NCI-H446 (cell line): ENCODE measurements around the gene CHN1.

Experiments
- DNase-seq, 2 experiments: peaks; one replicate each; lab custom pipeline; 2025; lab: John Stamatoyannopoulos, UW

CHN1 gene

DNA sequence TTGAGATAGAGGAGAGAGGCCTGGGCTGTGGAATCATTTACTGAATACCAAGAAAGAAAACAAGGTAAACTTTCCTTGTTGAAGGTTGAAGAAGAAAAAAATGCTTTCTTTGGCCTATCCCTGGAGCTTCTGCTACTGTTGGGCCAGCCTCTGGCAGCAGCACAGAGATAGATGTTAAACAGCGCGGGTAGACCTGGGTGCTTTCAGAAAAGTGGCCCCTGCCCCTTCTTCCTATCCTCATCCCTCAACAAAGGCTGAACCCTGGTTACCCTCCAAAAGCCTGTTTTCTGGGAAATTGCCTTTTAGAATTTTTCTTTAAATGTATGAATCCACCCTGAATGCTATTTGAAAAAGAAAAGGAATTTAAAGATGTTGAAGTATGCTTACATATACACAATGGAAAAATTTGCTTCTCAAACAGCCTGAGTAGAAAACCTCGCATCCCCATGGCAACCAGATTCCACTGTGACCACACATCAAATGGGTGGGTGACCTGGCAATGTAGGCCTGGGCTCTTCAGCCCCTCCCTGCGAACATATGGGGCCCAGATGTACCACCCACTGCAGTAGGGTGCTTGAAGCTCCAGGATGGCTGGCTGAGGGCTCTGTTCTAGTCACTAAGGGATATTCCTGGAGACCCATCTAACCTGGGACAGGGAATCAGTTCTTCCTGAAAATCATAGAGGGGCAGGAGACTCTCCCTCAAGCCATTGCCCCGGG lies 217.5 kb downstream of the CHN1 start:
- no peak for DNase-seq

DNA sequence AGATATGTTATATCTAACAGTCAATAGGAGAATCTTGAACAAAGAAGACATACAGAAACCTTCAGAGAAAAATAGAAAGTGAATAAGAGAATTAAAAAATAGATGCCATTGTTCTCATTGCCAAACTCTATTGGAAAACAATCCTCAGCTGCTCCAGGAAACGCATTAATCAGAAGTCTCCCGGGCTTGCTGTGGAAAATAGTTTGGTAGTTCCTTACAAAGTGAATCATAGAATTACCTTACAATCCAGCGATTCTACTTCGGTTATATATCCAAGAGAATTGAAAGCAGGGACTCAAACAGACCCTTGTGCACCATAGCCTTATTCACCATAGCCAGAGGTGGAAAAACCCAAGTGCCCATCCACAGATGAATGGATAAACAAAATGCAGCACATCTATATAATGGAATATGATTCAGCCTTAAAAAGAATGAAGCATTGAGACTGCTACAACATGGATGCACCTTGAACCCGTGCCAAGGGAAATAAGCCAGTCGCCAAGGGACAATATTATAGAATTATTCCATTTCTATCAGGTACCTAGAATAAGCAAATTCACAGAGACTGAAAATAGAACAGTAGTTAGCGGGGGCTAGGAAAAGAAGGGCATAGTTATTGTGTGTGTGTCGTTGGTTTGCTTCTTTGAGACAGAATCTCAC lies 219.0 kb downstream of the CHN1 start:
- no peak for DNase-seq

- DNase-seq: no peak
Observed at GRCh38 chr2:174785481-174785880, 219.7 kb downstream of the CHN1 start.

DNA sequence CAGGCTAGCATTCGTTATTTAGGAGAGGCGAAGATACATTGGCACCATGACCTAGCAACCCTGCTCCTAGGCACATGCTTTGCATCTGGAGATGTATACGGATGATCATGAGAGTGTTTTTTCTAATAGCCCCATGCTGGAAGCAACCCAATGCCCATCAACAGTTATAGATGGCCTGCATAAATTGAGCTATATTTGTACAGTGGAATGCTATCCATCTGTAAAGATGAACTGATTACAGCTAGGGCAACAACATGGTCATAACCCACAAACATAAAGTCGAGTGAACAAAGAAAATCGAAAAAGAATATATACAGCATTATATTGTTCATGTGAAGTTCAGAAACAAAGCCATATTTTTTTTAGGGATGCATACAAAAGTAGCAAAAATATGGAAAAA lies 220.3 kb downstream of the CHN1 start:
- DNase-seq: no peak

DNA sequence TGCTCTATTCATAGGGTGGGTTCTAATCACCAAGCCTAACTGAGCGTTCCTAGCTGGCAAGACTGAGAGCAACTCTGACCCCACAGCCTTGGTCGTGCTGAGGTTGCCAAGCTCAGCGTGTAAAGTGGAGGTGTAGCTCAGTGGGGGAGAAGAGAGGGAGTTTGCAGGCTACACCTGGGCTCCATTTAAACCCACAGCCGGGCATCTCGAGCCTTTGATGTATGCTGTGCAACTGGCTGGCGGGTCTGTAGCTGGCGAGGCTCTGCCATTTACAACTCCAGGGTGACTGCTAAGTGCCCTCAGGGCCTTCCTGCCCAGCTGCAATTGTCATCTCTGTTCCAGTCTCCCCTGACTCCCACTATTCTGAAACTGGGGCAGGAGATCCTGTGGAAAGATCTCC lies 220.9 kb downstream of the CHN1 start:
- no peak for DNase-seq

- no peak for DNase-seq
Observed at GRCh38 chr2:174781996-174782395, 223.2 kb downstream of the CHN1 start.

DNA sequence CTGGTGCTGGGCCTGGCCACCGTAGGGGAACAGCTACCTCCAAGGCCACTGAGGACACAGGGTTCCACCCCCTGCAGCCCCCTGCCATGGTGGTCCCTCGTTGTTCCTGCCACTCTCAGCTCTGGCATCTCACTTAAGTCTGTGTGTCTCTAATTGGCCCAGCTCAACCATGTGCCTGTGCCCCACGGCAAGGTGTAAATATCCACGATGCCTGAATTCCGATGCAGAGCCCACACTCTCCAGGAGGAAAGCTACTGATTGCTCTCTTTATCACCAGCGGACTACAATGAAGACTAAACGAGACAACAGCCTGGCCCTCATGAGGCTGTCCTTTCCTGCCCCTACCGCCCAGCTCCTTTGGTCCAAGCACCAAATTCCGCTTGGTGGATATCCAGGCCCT lies 223.9 kb downstream of the CHN1 start:
- DNase-seq: no peak

DNA sequence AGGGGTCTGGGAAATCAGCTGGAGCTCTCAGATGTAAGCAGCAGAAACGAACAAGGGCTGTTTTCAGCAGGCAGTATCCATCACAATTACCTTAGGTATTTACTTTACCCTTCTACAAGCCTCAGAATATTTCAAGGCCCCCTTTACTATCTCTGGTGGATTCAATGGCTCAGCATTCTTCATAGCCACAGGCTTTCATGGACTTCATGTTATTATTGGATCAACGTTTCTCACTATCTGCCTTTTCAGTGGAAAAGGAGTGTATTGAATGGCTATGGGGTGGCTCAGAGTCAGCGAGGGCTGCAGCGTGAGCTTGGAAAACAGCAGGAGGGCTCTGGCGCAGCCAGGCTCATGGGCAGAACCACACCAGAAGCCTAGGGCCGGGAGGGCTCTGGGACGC lies 224.3 kb downstream of the CHN1 start:
- DNase-seq: no peak

GRCh38 chr2:174780191-174780840 lies 224.9 kb downstream of the CHN1 start:
- DNase-seq: no peak

- no peak for DNase-seq
Observed at GRCh38 chr2:174779361-174779928, 225.7 kb downstream of the CHN1 start.

GRCh38 chr2:174778085-174778981 lies 226.8 kb downstream of the CHN1 start:
- DNase-seq: no peak

DNA sequence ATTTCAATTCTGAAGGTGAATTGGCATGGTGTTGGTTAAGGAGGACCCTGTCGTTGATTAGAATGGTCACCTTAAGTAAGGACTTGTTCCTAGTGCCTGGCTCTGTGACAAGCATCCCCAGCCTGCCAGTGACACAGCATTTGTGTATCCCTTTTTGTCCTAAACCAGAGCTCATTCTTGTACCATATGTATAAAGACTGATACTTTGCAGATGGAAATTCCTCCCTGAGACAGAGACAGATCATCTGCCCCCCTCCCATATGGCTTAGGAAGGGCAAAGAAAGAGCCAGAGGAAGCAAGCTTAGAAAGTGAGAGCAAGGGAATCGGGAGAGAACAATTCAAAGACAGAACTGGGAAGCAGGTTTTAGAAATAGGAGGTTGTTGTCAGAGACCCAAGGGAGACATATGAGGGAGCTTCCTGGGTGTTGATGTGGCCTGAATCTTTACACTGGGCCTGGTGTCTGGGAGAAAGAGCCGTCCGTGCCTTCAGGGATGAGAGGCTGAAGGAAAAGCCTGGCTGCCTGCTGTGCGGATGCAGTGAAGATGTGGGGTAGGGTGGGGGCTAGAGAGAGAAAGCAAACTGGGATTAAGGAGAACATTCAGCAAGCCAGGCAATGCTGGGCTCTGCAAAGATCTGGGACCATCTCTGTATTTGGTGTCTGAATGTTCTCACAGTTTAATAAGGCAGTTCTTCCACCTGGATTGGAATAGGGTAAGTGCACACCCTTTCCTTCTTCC lies 227.7 kb downstream of the CHN1 start:
- DNase-seq: no peak

GRCh38 chr2:174776675-174777074 lies 228.5 kb downstream of the CHN1 start:
- DNase-seq: no peak

DNA sequence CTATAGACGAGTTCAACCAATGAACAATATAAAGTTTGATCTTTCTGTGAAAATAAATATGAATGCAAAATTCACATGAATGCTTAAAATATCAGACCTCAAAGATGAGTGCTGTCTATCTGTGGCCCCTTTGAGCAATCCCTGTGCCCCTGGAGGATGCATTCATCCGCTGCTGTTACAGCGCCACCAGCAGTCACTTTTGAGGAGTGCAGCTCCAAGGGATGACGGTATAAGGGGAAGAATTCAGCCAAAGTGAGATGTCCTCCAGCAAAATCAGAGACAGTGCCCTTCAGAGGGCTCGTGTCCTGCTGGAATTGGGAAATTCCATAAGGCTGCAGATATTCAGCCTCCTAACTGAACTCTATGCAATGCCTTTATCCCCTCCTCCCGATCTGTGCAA lies 229.0 kb downstream of the CHN1 start:
- DNase-seq: no peak

GRCh38 chr2:174775571-174775980 lies 229.6 kb downstream of the CHN1 start:
- no peak for DNase-seq

DNA sequence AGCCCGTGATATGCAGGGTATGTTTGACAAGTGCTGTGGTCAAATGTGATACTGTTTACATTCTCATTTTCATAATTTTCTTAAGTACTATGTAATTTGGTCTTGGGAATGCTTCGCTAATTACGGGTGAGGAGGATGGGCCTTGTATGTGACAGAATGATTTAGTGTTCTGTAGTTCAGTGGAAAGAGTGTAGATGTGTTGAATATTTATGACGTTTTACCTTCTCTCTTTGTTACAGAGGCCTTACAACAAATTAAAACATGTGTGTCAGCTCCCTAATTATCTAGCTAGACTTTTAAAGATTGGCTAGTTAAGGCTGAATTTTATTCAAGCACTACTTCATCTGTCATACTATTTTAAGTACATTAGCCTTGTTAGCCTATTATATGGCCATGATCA lies 230.3 kb downstream of the CHN1 start:
- DNase-seq: no peak

DNA sequence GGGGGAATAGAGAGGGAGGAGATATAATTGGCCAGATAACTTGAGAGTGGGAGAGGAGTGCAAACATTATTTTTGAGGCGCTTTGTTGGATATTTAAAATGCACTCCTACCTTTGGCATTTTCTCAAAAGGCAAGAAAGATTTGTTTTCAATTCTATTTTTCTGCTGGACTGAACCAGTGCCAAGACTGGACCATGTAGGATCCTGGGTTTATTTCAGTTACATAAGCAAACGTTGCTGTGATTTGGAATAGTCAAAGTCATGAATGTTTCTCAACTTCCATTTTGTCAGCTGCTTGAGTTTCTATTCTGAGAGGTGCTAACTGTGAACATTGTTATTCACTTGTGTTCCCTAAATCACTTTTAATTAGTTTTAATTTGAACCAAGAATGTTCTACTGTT lies 232.0 kb downstream of the CHN1 start:
- no peak for DNase-seq

- DNase-seq: no peak
Observed at GRCh38 chr2:174772472-174772801, 232.7 kb downstream of the CHN1 start.

DNA sequence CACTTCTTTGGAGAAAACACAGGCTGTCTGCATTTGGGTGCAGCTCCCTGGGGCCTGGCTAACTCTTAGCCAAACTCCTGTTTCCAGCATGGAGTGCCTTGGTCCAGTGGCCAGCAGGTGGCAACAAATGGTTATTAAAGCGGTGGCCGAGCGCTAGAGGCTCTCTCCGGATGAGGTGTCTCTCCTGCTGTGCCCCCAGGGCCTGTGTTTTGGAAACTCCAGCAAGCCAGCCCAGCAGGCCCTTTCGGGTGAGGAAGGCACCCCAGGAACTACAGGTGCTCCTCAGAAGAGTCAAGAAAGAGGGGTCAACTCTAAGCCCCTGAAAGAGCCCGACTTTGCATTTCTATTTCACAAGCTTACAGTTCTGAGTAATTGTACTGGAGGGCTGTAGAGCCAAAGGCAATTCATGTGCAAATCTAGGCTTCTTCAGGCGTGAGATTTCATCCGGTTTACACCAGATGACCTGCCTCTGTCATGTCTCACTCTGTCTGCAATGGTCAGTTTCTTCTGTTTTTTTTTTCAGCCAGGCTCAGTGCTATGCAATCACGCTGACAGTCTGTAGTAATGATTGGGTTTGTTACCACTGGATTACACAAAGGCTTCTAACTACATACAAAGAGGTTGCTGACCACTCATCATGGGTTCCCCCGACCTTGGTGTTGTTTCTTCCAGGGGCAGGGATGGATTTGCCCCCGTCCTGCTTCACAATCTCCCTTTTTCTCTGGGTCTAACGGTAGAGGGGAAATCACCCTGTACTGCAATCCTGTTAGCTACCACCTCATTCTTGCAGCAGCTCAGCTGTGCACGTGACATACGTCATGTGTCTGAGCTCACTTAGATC lies 233.3 kb downstream of the CHN1 start:
- DNase-seq: peak; percentile 36 to 80

DNA sequence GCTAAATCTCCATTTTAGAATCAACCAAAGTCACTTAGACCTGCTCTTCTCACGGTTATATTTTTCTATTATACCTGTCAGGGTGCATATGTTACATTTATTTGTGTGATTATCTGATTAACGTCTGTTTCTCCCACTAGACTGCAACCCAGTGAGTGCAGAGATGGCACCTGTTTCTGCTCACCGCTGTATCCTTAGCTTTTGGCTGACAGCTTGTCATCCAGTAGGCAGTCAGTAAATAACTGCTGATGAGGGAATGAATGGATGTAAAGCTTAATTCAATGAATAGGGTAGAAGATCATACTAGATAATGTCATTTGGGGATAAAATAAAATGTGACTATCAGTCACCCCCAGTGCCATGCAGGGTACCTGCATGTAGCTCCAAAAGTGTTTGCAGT lies 234.0 kb downstream of the CHN1 start:
- DNase-seq: no peak

- no peak for DNase-seq
Observed at GRCh38 chr2:174768557-174768956, 236.6 kb downstream of the CHN1 start.
